GM12875 (cell line): ENCODE measurements around the gene SAP130.

Experiments
- H3K4me3 ChIP-seq: one replicate; pipeline ENCODE4 v1.5.1; 2011; ENCODE audit warnings: low read depth, low read length, control low read depth
- CTCF ChIP-seq: IDR thresholded peaks from 2 replicates; pipeline ENCODE4 v1.5.1; 2011; ENCODE audit warnings: low read depth, mild to moderate bottlenecking, control low read depth, inconsistent platforms, low read length, moderate library complexity, borderline replicate concordance; ENCODE audit not compliant: insufficient read depth

The SAP130 gene

GRCh38 chr2:127985026-127985734 is 42.7 kb downstream of the SAP130 start:
- no peak for TF ChIP-seq CTCF
- no peak overlapping the region for H3K4me3 ChIP-seq

- TF ChIP-seq CTCF = no peak
- H3K4me3 ChIP-seq = no peak overlapping the region
These were observed 43.3 kb downstream of the SAP130 start for GRCh38 chr2:127984551-127984950.

- no peak overlapping the region for H3K4me3 ChIP-seq
- no peak for TF ChIP-seq CTCF
These were observed 58.4 kb downstream of the SAP130 start for GRCh38 chr2:127969446-127969845.

GRCh38 chr2:127968610-127969339 is 59.1 kb downstream of the SAP130 start:
- no peak for TF ChIP-seq CTCF
- no peak overlapping the region for H3K4me3 ChIP-seq

GRCh38 chr2:127961729-127962128 is 66.1 kb downstream of the SAP130 start:
- no peak for TF ChIP-seq CTCF
- no peak overlapping the region for H3K4me3 ChIP-seq

- no peak overlapping the region for H3K4me3 ChIP-seq
- no peak for TF ChIP-seq CTCF
These were observed 70.6 kb downstream of the SAP130 start for GRCh38 chr2:127957240-127957639.

GRCh38 chr2:127954857-127955256 is 73.0 kb downstream of the SAP130 start:
- no peak overlapping the region for H3K4me3 ChIP-seq
- no peak for TF ChIP-seq CTCF
